COR-L47 (cell line): ENCODE results near the gene TMEM132D.
"Not testable (repeated sequence)": the region's sequence is repeated elsewhere in the genome, so short reads cannot be mapped to it uniquely, and the experiment has no call there.

Experiments
- DNase-seq: peaks from one replicate; lab custom pipeline; 2025; lab: John Stamatoyannopoulos, UW

TMEM132D gene

DNA sequence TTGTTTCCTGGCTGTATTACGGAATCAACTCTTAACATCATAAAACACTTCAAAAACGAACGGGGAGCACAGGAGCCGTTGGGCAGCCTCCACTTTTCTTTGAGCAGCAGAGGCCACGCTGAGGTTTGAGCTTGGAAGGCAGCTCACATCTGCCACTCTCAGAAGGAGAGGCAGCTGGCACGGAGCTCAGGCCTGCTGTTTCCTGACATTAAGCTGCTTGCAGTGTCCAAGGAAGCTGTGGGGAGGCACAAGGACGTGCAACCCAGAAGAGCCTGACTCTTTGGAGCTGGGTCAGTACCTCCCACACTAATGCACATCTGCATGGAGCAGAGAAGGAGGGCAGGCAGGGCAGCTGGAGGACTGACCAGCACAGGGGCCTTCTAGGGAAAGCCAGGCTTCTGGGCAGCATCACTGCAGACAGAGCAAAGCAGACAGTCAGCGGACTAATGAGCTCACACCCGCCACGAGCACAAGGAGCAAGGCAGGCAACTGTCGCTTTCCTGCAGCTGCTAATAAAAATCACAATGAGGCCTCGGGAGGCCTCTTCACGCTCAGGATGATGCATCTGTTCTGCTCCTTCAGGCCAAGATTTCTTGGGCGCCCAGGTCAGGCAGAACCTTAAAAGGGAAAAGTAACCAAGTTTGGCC lies 839.5 kb downstream of the TMEM132D start:
- DNase-seq: no peak

DNA sequence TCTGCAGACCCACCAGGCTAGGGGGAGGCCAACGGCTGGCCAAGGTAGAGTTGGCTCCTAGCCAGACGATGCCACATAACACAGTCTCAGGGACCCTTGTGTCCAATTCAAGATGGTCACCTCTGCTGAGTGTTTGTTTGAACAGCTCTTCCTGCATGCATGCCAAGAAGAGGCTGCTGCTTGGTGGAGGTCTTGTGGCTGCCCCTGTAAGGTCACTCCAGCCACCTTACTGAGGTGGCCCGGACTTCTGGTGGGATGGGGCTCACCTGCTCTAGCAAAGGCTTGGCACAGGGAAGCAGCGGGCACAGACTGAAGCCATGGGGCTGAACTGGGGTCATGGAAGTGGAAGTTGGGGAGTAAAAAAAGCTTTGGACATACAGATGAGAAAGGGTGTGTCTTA lies 840.2 kb downstream of the TMEM132D start:
- no peak for DNase-seq

DNA sequence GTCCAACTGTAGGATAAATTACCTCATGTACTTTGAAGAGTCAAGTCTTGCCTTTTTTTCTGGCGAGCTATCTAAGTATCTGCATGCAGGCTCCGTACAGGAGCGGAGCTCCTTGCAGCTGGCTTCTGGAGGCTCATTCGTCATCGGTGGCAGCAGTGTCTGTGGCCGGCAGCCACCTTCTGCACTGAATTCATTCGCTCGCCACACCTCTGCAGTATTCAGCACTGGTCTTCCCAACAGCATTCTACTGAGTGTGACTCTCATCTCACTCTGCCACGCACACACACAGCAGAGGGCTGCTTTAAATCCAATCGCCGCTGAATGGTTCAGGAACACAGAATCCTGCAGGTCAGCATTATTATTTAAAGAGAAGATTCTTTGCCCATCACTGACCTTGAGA lies 850.6 kb downstream of the TMEM132D start:
- DNase-seq: no peak

DNA sequence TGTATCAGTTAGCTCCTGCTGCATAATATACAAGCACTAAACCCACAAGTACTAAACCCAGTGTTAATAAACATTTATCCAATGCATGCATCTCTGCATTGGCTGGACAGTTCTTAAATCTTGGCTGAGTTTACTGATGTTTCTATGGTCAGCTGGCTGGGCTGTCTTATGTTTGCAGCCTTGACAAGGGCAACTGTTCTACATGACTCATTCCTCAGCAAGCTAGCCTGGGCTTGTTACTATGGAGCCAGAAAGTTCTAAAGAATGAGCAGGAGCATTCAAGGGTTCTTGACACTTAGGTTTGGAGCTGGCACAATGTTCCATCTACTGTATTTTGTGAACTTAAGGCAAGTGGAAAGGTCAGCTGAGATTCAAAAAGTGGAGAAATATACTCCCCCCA lies 851.5 kb downstream of the TMEM132D start:
- no peak for DNase-seq

GRCh38 chr12:129049917-129050316 lies 853.9 kb downstream of the TMEM132D start:
- no peak for DNase-seq

DNA sequence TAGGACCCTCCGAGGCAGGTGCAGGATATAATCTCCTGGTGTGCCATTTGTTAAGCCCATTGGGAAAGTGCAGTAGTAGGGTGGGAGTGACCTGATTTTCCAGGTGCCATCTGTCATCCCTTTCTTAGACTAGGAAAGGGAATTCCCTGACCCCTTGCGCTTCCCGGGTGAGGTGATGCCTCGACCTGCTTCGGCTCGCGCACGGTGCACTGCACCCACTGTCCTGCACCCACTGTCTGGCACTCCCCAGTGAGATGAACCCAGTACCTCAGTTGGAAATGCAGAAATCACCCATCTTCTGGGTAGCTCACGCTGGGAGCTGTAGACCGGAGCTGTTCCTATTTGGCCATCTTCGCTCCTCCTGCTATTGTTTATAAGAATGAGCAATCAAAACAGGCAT lies 860.5 kb downstream of the TMEM132D start:
- DNase-seq: not testable (repeated sequence)

GRCh38 chr12:129036135-129036534 lies 867.7 kb downstream of the TMEM132D start:
- DNase-seq: no peak

GRCh38 chr12:129034558-129035289 lies 869.1 kb downstream of the TMEM132D start:
- no peak for DNase-seq

DNA sequence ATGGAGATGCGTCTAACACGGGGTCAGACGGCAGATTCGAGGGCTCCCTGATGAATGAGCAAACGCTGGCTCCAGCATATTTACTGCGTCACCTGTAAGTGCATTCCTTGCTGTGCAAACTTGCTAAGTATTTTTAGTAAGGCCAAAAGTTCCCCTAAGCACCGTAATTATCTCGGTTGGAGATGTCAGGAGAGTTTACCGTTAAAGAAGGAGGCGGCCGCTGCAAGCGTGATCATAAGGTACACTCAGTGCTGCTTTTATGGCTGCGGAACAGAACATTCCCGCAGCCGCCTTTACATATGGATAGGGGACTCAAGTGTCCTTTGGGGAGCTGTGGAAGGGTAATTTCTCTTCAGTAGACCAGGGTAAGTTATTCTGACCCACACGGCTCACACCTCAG lies 875.0 kb downstream of the TMEM132D start:
- DNase-seq: no peak

DNA sequence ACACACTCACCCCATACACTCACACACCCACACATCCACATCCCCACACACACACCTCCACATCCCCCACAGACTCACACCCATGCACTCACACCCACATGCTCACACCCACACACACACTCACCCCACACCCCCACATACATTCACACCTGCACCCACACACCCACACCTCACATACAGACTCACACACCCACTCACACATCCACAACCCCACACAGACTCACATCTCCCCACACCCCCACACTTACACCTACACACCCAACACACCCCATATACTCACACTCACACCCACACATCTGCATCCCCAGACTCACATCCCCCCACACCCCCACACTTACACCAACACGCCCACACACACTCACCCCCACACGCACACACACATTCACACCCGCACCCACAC lies 878.8 kb downstream of the TMEM132D start:
- DNase-seq: no peak
